ENCODE data around the gene LTB4R2.
"Not testable (repeated sequence)": the region's sequence is repeated elsewhere in the genome, so short reads cannot be mapped to it uniquely, and the experiment has no call there.

LTB4R2 gene

DNA sequence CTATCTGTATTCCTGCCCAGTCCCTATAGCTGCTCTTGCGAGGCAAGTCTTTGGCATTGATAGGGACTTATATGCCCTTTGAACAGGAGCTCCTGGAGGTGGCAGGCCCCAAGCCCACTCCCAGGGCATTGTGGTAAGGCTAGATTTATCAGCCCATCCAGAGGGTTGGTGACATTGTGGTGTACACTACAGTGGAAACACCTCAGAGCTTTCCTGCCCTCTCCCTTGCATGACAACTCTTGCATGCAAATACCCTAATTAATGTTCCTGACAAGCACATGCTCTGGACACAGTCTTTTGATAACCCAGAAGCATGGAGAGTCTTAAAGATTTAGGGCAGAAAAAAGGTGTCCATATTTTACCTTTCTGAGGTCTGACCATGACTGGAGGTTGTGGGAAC lies 30.7 kb downstream of the LTB4R2 start:
- no peak for FAIRE-seq

DNA sequence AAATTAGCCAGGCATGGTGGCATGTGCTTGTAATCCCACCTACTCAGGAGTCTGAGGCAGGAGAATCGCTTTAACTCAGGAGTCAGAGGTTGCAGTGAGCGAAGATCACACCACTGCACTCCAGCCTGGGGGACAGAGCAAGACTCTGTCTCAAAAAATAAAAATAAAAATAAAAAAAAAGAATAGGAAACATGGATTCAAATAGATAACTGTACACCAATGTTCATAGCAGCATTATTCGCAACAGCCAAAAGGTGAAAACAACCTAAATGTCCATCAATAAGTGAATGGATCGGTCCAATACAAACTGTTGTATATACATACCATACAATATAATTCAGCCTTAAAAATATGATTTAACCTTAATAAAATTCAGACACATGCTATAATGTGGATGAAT lies 32.9 kb downstream of the LTB4R2 start:
- no peak for FAIRE-seq

DNA sequence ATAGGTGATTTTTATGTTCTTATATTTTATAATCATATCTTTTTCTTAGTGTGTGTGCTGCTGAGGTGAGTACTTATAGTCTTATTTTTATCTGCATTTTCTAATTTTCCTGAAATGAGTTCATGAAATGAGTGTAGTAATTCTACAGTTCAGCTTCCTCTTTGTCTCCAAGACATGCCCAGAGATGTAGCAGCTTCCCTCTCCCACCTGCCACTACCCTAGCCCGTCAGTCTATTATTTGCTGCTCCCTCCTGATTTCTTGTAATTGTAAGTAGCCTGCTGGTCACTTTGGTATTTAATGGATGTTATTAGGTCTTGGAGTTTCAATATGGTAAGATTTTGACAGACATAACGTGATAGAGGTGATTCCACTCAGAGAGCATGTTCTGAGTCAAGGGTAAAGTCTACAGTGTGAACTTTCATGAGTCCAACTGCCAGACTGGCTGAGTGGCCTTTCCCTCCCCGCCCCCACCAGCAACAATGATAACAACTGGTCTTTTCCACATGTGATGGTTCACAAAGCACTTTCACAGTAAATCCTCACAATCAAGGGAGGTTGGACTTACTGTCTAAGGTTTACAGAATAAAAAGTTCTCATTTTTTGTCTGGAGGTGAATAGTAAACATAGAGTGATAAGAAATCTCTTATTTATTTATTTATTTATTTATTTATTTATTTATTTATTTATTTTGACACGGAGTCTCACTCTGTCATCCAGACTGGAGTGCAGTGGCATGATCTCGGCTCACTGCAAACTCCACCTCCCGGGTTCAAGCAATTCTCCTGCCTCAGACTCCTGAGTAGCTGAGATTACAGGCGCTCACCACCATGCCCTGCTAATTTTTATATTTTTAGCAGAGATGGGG lies 34.1 kb downstream of the LTB4R2 start:
- FAIRE-seq = no peak

DNA sequence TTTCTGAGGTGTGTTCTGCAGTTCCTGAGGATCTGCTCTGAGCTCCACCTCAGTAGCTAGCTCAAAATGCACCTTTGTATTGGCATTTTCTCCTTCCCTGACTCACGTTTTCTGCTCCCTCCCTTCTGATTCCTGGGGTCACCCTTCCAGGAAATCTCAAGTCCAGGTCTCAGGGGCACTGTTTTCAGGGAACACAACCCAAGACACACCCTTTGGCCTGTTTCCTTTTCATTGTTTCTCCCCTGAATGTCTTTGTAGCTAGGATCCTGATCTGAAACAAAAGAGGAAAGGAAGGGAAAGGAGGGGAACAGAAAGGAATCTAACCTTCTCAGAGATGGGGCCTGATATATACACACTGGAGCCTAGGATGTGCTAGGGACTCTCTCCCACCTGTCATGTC lies 37.2 kb downstream of the LTB4R2 start:
- FAIRE-seq = no peak

DNA sequence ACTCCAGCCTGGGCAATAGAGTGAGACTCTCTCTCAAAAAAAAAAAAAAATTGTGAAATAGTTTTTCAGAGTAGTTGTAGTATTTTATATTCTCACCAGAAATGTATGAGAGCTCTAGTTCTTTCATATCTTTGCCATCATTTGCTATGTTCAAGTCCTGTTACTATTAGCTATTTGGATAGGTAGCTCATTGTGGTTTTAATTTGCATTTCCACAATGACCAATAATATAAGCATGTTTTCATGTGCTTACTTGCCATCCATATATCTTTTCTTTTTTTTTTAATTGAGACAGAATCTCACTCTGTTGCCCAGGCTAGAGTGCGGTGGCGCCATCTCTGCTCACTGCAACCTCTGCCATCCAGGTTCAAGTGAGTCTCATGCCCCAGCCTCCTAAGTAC lies 38.2 kb downstream of the LTB4R2 start:
- no peak for FAIRE-seq

DNA sequence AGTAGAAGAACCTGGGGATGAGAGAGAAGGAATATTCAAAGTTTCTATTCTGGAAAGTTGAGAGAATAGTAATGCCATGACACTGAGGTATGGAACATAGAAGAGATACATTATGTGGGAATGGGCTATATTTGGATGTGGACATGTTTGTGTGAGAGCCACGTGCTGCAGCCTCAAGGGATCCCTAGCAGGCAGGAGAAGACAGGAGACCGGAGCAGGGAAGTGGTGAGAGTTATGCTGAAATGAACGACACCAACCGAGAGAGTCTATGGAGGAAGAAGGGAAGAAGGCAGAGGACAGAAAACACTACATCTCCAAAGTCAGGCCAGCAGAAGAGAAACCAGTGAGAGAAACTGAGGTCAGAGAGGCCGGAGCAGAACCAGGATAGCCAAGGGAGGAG lies 39.8 kb downstream of the LTB4R2 start:
- FAIRE-seq = no peak

DNA sequence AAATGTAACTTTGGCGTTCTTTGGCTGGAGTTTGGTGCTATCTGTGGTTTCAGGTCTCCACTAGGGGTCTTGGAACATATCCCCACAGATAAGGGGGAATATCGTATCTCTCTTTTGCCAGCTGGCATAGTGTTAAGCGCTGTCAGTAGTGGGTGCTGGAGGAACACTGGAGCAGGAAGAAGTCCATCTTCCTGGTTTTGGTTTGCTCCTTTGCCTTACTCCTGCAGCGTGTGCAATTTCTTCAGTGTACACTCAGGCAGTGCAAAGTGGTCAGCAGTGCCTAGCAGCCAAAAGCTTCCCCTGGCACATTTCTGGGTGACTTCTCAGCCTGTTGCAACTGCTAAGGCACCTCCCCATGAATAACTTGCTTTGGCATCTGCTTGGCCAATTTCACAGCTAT lies 41.6 kb downstream of the LTB4R2 start:
- FAIRE-seq = no peak

DNA sequence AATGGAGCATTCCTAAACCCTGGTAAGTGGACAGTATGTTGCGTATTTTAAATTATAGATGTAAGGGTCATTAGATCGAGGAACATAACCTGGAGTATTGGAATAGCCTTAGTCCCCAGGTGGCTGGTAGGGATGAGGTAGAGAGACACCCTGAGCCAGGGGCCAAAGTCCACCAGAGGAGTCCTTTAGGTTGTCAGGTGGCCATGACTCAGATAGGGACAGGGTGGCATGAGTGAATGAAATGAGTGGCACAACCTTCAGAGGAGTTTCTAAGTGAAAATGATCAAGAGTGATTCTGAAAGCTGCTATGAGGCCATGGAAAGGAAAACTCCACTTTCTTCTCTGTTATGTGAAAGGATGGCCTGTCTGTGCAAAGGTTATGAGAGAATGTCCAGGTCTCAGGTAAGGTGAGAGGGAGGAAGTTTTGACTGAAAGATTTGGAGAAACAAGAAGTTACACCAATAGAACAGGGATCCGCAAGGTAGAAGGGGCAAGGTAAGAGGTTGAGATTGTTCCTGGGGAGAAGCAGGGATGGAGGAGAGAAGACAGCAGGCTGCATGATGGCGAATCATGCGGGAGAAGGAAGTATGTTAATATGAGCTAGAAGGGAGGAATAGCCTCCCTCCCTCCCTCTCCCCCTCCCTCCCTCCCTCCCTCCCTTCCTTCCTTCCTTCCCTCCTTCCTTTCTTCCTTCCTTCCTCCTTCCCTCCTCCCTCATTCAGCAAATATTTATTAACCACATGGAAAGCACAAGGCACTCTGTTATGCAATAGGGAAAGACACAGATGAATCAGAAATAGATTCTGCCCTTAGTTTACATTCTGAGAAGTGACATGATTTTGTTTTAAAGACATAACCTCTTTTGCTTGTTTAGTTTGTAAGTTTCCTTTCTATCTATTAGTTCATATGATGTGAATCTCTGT lies 43.9 kb downstream of the LTB4R2 start:
- no peak for FAIRE-seq

DNA sequence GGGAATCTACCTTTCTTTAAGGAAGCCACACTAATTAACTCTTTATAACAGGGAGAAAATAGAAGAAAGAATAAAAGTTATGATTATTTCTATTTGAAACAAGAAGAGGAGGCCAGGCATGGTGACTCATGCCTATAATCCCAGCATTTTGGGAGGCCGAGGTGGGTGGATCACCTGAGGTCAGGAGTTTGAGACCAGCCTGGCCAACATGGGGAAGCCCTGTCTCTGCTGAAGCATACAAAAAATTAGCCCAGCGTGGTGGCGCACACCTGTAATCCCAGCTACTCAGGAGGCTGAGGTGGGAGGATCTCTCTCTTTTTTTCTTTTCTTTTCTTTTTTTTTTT lies 44.5 kb downstream of the LTB4R2 start:
- not testable (repeated sequence) for FAIRE-seq

DNA sequence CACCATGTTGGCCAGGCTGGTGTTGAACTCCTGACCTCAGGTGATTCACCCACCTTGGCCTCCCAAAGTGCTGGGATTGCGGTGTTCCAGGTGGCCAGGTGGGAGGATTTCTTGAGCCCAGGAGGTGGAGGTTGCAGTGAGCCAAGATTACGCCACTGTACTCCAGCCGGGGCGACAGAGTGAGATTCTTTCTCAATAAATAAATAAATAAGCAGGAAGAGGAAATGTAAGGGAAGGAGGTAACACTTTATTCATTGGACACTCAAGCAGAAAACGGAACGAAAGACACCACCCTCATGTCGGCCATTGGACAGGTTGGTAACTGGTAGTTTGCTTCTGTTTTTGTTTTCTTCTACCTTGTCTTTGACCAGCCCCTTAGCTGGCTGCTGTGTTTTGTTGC lies 45.1 kb downstream of the LTB4R2 start:
- no peak for FAIRE-seq

DNA sequence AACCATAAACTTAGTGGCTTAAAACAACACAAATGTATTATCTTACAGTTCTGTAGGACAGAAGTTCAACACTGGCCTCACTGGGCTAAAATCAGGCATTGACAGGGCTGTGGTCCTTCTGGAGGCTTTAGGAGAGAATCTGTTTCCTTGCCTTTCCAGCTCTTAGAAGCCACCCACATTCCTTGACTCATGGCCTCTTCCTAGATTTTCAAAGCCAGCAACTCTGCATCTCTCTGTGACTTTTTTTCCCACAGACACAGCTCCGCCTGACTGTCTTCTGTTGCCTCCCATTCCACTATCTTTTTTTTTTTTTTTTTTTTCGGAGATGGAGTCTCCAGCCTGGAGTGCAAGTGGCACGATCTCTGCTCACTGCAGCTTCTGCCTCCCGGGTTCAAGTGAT lies 46.3 kb downstream of the LTB4R2 start:
- no peak for FAIRE-seq

DNA sequence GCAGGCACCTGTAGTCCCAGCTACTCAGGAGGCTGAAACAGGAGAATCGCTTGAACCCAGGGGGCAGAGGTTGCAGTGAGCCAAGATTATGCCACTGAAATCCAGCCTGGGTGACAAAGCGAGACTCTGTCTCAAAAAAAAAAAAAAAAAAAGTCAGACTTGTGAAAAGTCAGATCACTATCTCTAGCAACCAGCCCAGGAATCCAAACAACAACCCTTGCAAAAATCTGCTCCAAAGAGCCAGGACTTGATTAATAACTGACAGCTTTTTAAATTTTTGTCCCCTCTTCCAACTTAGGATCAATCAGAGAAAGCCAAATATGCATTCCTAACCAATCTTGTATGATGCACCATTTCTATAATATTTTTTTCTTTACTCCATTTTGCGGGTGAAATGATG lies 50.3 kb downstream of the LTB4R2 start:
- FAIRE-seq = no peak

DNA sequence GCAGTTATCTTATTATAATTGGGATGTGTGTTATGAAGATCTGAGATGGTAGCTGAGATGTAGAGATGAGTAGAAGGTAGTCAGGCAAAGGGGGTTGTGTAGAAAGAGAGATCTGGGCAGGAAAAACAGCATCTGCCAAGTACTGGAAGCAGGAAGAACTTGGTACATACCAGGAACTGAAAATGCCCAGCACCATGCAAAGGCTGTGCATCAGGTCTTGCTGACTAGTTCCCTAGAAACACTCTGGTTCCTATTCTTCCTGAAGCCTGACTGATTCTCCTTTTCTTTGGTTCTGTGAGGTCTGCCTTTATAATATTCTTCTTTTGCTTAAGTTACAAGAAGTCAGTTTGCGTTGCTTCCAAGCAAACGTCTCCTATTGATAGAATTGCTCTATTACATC lies 51.4 kb downstream of the LTB4R2 start:
- no peak for FAIRE-seq
